ENCODE data around the gene ISLR.

DNA sequence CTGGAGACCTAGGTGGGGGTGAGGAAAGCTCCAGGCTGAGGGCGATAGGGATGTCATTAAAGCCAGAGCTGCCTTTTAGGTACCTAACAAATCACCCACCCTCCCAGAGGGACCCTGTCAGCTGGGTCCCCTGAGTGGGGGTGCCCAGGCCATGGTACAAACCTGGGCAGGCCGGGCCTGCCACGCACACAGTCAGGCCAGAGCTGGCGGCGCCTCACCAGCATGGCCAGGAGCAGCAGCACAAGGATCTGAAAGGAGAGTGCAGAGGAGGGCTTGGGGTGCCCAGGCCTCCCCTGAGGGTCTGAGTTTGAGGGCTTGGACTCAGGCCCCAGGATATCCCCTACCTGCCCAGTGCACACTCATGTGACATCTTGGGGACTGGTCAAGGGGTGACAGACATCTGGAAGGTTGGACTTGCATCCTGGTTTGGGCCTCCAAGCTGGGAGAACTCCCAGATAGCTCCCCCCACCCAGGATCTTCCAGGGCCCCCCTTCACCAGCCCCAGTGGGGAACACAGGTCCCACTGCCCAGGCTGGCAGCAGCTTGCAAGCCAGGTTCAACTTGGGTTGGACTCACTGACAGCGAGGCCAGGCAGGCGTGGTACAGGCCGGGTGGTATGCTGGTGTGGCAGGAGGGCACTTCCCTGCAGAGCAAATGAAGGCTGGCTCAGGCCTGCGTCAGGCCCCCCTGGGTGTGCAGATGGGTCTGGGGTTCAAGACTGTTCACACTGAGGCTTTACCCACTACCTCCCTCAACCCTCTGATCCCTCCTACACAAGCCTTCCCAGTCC, 23.9 kb downstream of the ISLR start:
- TF ChIP-seq, protein P1, sequence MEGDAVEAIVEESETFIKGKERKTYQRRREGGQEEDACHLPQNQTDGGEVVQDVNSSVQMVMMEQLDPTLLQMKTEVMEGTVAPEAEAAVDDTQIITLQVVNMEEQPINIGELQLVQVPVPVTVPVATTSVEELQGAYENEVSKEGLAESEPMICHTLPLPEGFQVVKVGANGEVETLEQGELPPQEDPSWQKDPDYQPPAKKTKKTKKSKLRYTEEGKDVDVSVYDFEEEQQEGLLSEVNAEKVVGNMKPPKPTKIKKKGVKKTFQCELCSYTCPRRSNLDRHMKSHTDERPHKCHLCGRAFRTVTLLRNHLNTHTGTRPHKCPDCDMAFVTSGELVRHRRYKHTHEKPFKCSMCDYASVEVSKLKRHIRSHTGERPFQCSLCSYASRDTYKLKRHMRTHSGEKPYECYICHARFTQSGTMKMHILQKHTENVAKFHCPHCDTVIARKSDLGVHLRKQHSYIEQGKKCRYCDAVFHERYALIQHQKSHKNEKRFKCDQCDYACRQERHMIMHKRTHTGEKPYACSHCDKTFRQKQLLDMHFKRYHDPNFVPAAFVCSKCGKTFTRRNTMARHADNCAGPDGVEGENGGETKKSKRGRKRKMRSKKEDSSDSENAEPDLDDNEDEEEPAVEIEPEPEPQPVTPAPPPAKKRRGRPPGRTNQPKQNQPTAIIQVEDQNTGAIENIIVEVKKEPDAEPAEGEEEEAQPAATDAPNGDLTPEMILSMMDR (IDR thresholded peaks at IDR 0.05; ENCODE audit: low read depth, low read length) = no peak
- TF ChIP-seq, protein P2, sequence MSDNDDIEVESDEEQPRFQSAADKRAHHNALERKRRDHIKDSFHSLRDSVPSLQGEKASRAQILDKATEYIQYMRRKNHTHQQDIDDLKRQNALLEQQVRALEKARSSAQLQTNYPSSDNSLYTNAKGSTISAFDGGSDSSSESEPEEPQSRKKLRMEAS (IDR thresholded peaks at IDR 0.05; ENCODE audit: low read depth, low read length) = no peak
- TF ChIP-seq POLR2A (IDR thresholded peaks at IDR 0.05; ENCODE audit: extremely low read depth, insufficient read length) = no peak
- TF ChIP-seq MYC (IDR thresholded peaks at IDR 0.05; ENCODE audit: low read depth, low read length) = no peak

Data from NB4 (cell line).